Natural killer cell treated with Interleukin-12 subunit alpha and Interleukin-12 subunit beta and Interleukin-15 and Interleukin-18, amount 100 ng/mL, for 72 hours (primary cell): ENCODE results near the gene RTN3. TPM values are rescaled to one million over a fixed set of nuclear protein-coding genes. Genes with fewer than 3 reads are reported as not detected.
"Not testable (repeated sequence)": the region's sequence is repeated elsewhere in the genome, so short reads cannot be mapped to it uniquely, and the experiment has no call there.

ENCODE experiments used
- ATAC-seq, 2 donors: fragments of 150-1000 bp; cut with Tn5 transposase in 1 of 2; sonication (Bioruptor Pico), chemical (Tn5 transposase) in 1 of 2; 2 replicates each; pipeline ENCODE4 v1.10.0; 2021
- DNase-seq: peaks from one replicate; pipeline ENCODE4 v3.0.0; 2022; ENCODE audit warnings: low spot score
- H3K27ac Mint-ChIP-seq, 2 donors: 1 replicate in 1 of 2; 2 replicates in 1 of 2; pipeline ENCODE4 v1.8.0; 2022; ENCODE audit warnings: mixed read lengths in 2 of 2, mild to moderate bottlenecking in 1 of 2, moderate library complexity in 1 of 2
- H3K27me3 Mint-ChIP-seq, 2 donors: 1 replicate in 1 of 2; 2 replicates in 1 of 2; pipeline ENCODE4 v1.8.0; 2022; ENCODE audit warnings: mixed read lengths in 2 of 2
- H3K36me3 Mint-ChIP-seq: one replicate; pipeline ENCODE4 v1.8.0; 2022; ENCODE audit warnings: mixed read lengths
- H3K4me1 Mint-ChIP-seq, 2 donors: 1 replicate in 1 of 2; 2 replicates in 1 of 2; pipeline ENCODE4 v1.8.0; 2022; ENCODE audit warnings: low read depth in 2 of 2, mixed read lengths in 2 of 2, mild to moderate bottlenecking in 1 of 2
- H3K4me3 Mint-ChIP-seq: one replicate; pipeline ENCODE4 v1.8.0; 2022; ENCODE audit warnings: mixed read lengths
- H3K9me3 Mint-ChIP-seq: 2 replicates; pipeline ENCODE4 v1.8.0; 2022; ENCODE audit warnings: mixed read lengths
- total RNA-seq, 2 donors: library from RNA; stranded (reverse); gene quantifications; one replicate each; pipeline ENCODE4 v1.2.3, GENCODE V29; 2022

RTN3 gene, protein sequence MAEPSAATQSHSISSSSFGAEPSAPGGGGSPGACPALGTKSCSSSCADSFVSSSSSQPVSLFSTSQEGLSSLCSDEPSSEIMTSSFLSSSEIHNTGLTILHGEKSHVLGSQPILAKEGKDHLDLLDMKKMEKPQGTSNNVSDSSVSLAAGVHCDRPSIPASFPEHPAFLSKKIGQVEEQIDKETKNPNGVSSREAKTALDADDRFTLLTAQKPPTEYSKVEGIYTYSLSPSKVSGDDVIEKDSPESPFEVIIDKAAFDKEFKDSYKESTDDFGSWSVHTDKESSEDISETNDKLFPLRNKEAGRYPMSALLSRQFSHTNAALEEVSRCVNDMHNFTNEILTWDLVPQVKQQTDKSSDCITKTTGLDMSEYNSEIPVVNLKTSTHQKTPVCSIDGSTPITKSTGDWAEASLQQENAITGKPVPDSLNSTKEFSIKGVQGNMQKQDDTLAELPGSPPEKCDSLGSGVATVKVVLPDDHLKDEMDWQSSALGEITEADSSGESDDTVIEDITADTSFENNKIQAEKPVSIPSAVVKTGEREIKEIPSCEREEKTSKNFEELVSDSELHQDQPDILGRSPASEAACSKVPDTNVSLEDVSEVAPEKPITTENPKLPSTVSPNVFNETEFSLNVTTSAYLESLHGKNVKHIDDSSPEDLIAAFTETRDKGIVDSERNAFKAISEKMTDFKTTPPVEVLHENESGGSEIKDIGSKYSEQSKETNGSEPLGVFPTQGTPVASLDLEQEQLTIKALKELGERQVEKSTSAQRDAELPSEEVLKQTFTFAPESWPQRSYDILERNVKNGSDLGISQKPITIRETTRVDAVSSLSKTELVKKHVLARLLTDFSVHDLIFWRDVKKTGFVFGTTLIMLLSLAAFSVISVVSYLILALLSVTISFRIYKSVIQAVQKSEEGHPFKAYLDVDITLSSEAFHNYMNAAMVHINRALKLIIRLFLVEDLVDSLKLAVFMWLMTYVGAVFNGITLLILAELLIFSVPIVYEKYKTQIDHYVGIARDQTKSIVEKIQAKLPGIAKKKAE
- 10 to 100 TPM; 52.3 to 55.3 TPM for total RNA-seq

DNA sequence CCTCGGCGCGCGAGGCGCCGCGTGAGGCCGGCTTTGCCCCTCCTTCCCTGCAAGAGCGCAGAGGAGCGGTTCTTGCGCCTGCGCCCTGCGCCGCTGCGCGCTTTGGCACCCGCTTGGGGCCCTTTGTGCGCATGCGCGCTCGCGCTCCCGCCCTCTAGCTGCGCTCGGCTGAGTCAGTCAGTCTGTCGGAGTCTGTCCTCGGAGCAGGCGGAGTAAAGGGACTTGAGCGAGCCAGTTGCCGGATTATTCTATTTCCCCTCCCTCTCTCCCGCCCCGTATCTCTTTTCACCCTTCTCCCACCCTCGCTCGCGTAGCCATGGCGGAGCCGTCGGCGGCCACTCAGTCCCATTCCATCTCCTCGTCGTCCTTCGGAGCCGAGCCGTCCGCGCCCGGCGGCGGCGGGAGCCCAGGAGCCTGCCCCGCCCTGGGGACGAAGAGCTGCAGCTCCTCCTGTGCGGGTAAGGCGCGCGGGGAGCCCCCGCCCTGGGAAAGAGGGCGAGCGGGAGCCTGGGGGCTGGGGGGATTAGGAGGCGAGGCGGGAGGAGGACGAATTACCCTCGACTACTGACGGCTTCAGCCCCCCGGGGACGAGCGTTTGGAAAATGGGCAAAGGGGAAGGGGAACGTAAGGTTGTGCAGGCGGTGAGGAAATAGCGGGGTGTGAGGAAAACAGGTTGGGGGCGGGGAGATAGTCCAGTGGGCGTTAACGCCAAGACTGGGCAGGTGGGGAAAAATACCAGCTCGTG, at the start of gene RTN3:
Gene RTN3 (plus strand): TSS at position 180 of the 745 bp plus-strand sequence. CDS start 137 bp downstream, at position 317.
- Mint-ChIP-seq H3K36me3 (no peaks in the 10 kb centered on the region), H3K4me1 (peaks cover 24 to 30% of the 10 kb centered on the region in 2 donors), H3K4me3 (peak within 1 kb of the TSS; percentile 94), H3K27ac (peak within 1 kb of the TSS; percentile 75 to 78), H3K9me3 (no peaks in the 10 kb centered on the region), H3K27me3 (no peaks in the 10 kb centered on the region)
- DNase-seq (peak; percentile 99), ATAC-seq (peak; percentile 97)

DNA sequence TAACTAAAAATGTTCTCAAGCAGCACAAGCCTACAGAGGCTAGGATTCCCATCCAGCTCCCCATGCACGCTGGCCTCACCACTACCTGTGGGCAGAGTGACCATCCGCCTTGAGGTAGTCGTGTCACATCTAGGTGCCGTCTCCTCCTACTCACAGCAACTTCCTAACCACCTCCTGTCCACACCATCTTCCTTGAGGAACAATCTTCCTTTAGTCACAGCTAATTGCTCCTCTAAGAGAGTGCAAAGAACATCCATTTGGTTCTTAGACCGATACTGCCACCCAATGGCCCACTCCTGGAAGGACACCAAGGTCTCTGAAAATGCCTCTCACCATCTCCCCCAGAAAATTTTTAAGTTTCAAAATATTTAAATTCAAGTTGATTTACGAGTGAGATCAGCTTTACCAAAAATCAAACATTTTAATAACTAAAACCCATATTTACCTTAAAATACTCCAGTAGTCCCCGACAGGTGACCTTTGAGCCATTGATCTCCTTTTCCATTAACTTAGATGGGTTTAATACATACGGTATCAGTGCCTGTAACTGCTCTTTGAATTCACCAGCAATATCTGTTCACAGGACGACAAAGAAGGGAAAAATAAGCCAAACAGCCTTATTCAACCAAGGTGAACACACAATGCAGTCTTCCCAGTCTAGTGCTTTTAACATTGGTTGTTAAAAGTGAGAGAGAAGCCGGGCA, 45.4 kb upstream of the RTN3 start:
- peak; percentile 76 for DNase-seq
- H3K27ac Mint-ChIP-seq, result peak overlapping the region in 1 of 2 donors; percentile 1
- ATAC-seq, result peak; percentile 71 to 72

GRCh38 chr11:63638436-63638835, 42.9 kb upstream of the RTN3 start:
- not testable (repeated sequence) for H3K4me3 Mint-ChIP-seq, H3K27me3 Mint-ChIP-seq, H3K4me1 Mint-ChIP-seq, ATAC-seq, H3K36me3 Mint-ChIP-seq, DNase-seq, H3K9me3 Mint-ChIP-seq, H3K27ac Mint-ChIP-seq

More for the DNA sequence above, 45.4 kb upstream of the RTN3 start:
- Mint-ChIP-seq H3K4me3 (no peak overlapping the region), H3K36me3 (peaks cover 14% of the 10 kb centered on the region), H3K27me3 (no peaks in the 10 kb centered on the region), H3K9me3 (no peaks in the 10 kb centered on the region), H3K4me1 (peaks cover 8% of the 10 kb centered on the region in 2 donors)

DNA sequence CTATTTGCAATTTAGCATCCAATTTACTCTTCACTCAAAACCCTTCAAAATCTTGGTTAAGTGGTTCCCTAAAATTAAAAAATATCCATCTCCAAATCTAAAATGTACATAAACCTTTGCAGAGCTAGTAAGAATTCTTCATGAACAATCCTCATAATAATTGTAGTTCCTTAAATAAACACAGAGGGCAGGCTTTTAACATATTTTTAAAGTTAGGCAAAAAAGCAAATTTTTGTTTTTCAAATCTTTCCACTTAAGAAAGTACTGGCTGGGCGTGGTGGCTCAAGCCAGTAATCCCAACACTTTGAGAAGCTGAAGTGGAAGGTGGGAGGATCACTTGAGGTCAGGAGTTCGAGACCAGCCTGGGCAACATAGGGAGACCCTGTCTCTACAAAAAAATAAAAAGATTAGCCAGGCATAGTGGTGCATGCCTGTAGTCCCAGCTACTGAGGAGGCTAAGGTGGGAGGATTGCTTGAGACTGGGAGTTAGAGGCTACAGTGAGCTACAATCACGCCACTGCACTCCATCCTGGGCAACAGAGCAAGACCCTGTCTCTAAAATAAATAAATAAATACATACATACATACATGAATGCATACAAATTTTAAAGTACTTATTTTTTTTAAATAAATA, 42.0 kb upstream of the RTN3 start:
- peaks cover 7 to 10% of the 10 kb centered on the region in 2 donors for H3K4me1 Mint-ChIP-seq
- peaks cover 10% of the 10 kb centered on the region for H3K36me3 Mint-ChIP-seq
- ATAC-seq (no peak), DNase-seq (no peak)
- H3K9me3 Mint-ChIP-seq, result no peaks in the 10 kb centered on the region
- no peak overlapping the region for H3K4me3 Mint-ChIP-seq
- H3K27me3 Mint-ChIP-seq, result no peaks in the 10 kb centered on the region
- no peak overlapping the region for H3K27ac Mint-ChIP-seq

- Mint-ChIP-seq H3K4me1 (peaks cover 6 to 7% of the 10 kb centered on the region in 2 donors), H3K9me3 (no peaks in the 10 kb centered on the region), H3K36me3 (peaks cover 10% of the 10 kb centered on the region), H3K4me3 (no peak overlapping the region), H3K27ac (peak overlapping the region; percentile 4 to 12), H3K27me3 (no peaks in the 10 kb centered on the region)
- DNase-seq (no peak), ATAC-seq (no peak)
Measured at GRCh38 chr11:63641727-63642126, 39.6 kb upstream of the RTN3 start.

GRCh38 chr11:63643205-63643604, 38.1 kb upstream of the RTN3 start:
- H3K4me1 Mint-ChIP-seq, result peaks cover 6 to 7% of the 10 kb centered on the region in 2 donors
- H3K27me3 Mint-ChIP-seq, result no peaks in the 10 kb centered on the region
- H3K4me3 Mint-ChIP-seq, result no peak overlapping the region
- no peaks in the 10 kb centered on the region for H3K9me3 Mint-ChIP-seq
- no peak overlapping the region for H3K27ac Mint-ChIP-seq
- no peak for DNase-seq
- peaks cover 10% of the 10 kb centered on the region for H3K36me3 Mint-ChIP-seq
- no peak for ATAC-seq

- H3K9me3 Mint-ChIP-seq, result no peaks in the 10 kb centered on the region
- DNase-seq (no peak), ATAC-seq (no peak)
- no peaks in the 10 kb centered on the region for H3K27me3 Mint-ChIP-seq
- H3K27ac Mint-ChIP-seq, result peak overlapping the region in 1 of 2 donors; percentile 17
- H3K4me3 Mint-ChIP-seq, result no peak overlapping the region
- H3K4me1 Mint-ChIP-seq, result peaks cover 4 to 9% of the 10 kb centered on the region in 2 donors
- peaks cover 12% of the 10 kb centered on the region for H3K36me3 Mint-ChIP-seq
Measured at GRCh38 chr11:63652671-63653070, 28.6 kb upstream of the RTN3 start.

- ATAC-seq (no peak), DNase-seq (no peak)
- H3K4me3 Mint-ChIP-seq, result no peak overlapping the region
- H3K27ac Mint-ChIP-seq, result no peak overlapping the region
- H3K36me3 Mint-ChIP-seq, result no peaks in the 10 kb centered on the region
- H3K9me3 Mint-ChIP-seq, result no peaks in the 10 kb centered on the region
- H3K4me1 Mint-ChIP-seq, result peaks cover 9 to 20% of the 10 kb centered on the region in 2 donors
- no peaks in the 10 kb centered on the region for H3K27me3 Mint-ChIP-seq
Measured at GRCh38 chr11:63660972-63661371, 20.3 kb upstream of the RTN3 start.

- H3K4me3 Mint-ChIP-seq, result no peak overlapping the region
- ATAC-seq, result no peak
Measured at GRCh38 chr11:63663809-63664208, 17.5 kb upstream of the RTN3 start.

GRCh38 chr11:63666874-63667273, 14.4 kb upstream of the RTN3 start:
- H3K27me3 Mint-ChIP-seq, result no peaks in the 10 kb centered on the region
- H3K4me1 Mint-ChIP-seq, result peaks cover 13 to 18% of the 10 kb centered on the region in 2 donors
- H3K4me3 Mint-ChIP-seq, result no peak overlapping the region
- DNase-seq (no peak), ATAC-seq (no peak)
- H3K9me3 Mint-ChIP-seq, result no peaks in the 10 kb centered on the region
- no peak overlapping the region for H3K27ac Mint-ChIP-seq
- no peaks in the 10 kb centered on the region for H3K36me3 Mint-ChIP-seq

More at GRCh38 chr11:63663809-63664208, 17.5 kb upstream of the RTN3 start:
- DNase-seq, result no peak
- Mint-ChIP-seq H3K36me3 (no peaks in the 10 kb centered on the region), H3K9me3 (no peaks in the 10 kb centered on the region), H3K27me3 (no peaks in the 10 kb centered on the region), H3K27ac (no peak overlapping the region), H3K4me1 (peaks cover 16 to 24% of the 10 kb centered on the region in 2 donors)

GRCh38 chr11:63667995-63668795, 13.1 kb upstream of the RTN3 start:
- no peaks in the 10 kb centered on the region for H3K27me3 Mint-ChIP-seq
- H3K27ac Mint-ChIP-seq, result peak overlapping the region in 1 of 2 donors; percentile 32
- ATAC-seq (no peak), DNase-seq (no peak)
- H3K4me3 Mint-ChIP-seq, result no peak overlapping the region
- no peaks in the 10 kb centered on the region for H3K9me3 Mint-ChIP-seq
- H3K36me3 Mint-ChIP-seq, result no peaks in the 10 kb centered on the region
- H3K4me1 Mint-ChIP-seq, result peaks cover 13 to 20% of the 10 kb centered on the region in 2 donors

DNA sequence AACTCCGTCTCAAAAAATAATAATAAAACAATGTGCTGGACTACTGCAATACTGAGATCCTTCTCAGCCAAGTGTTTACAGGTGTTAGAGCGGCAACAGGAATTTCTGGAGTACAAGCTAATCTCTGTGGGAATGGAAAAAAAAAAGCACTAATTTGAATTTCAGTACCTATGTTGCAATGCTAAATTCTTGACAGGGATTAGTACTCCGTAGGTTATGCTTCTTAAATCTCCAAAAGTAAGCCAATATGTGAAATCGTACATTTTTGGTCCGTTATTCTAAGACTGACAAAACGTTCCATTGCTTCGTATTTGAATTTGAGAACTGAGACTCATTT, 11.2 kb upstream of the RTN3 start:
- peak overlapping the region; percentile 79 for H3K4me3 Mint-ChIP-seq
- no peaks in the 10 kb centered on the region for H3K9me3 Mint-ChIP-seq
- H3K27ac Mint-ChIP-seq, result peak overlapping the region; percentile 60 to 93
- DNase-seq (no peak), ATAC-seq (no peak)
- no peaks in the 10 kb centered on the region for H3K27me3 Mint-ChIP-seq
- H3K4me1 Mint-ChIP-seq, result peaks cover 13 to 17% of the 10 kb centered on the region in 2 donors
- no peaks in the 10 kb centered on the region for H3K36me3 Mint-ChIP-seq
